ENCODE results near the gene PGAP1. TPM values are rescaled to one million over a fixed set of nuclear protein-coding genes. Genes with fewer than 3 reads are reported as not detected.

Gene PGAP1
- 10 to 100 TPM; 17.7 to 19.2 TPM for total RNA-seq

- Mint-ChIP-seq H3K4me3 (peak within 1 kb of the TSS; percentile 90), H3K36me3 (ENCODE audit: low read depth) (peaks cover 3% of the 10 kb centered on the region), H3K27me3 (no peaks in the 10 kb centered on the region), H3K9me3 (no peaks in the 10 kb centered on the region), H3K4me1 (ENCODE audit: low read depth) (peaks cover 30% of the 10 kb centered on the region), H3K27ac (peak within 1 kb of the TSS; percentile 99)
- DNase-seq (peak; percentile 94), ATAC-seq (peak; percentile 89)
- intact Hi-C loops (cut with micrococcal nuclease): loop anchor here (5.0 kb wide), 2 partner anchors 36 to 61 kb away; no protein-coding TSS in a partner anchor
- ChIA-PET CTCF (no interaction called here), POLR2A (interaction anchor here (0.6 to 2.3 kb wide), 19 partner anchors 8 to 751 kb away, joined by 3 to 14 read pairs (median 3); partner anchors contain the start of gene GTF3C3)
- no peak for TF ChIP-seq CTCF (IDR thresholded peaks at IDR 0.05)
Observed at GRCh38 chr2:196926562-196927375, at the start of gene PGAP1. TSS of gene PGAP1 (minus strand) at chr2:196926707. CDS start at chr2:196926616, 91 bp downstream.

- POLR2A ChIA-PET: interaction anchor here (1.0 kb wide), 1 partner anchor 15 kb away, joined by 4 read pairs; no protein-coding TSS in a partner anchor
- ATAC-seq (no peak), DNase-seq (no peak)
- Mint-ChIP-seq H3K4me3 (no peak overlapping the region), H3K9me3 (peaks cover 6% of the 10 kb centered on the region), H3K36me3 (ENCODE audit: low read depth) (no peaks in the 10 kb centered on the region), H3K27me3 (no peaks in the 10 kb centered on the region), H3K4me1 (ENCODE audit: low read depth) (peaks cover 16% of the 10 kb centered on the region), H3K27ac (no peak overlapping the region)
- intact Hi-C loops (cut with micrococcal nuclease): no loop called here
- CTCF ChIA-PET: no interaction called here
- no peak for TF ChIP-seq CTCF (IDR thresholded peaks at IDR 0.05)
Observed at GRCh38 chr2:196974970-196975369, 48.5 kb upstream of the PGAP1 start.

- ATAC-seq (peak; percentile 93), DNase-seq (peak; percentile 37)
- Mint-ChIP-seq H3K4me3 (no peak overlapping the region), H3K36me3 (ENCODE audit: low read depth) (no peaks in the 10 kb centered on the region), H3K9me3 (no peaks in the 10 kb centered on the region), H3K27ac (no peak overlapping the region), H3K4me1 (ENCODE audit: low read depth) (peaks cover 10% of the 10 kb centered on the region), H3K27me3 (no peaks in the 10 kb centered on the region)
- ChIA-PET POLR2A (interaction anchor here (0.6 to 1.0 kb wide), 3 partner anchors 9 to 44 kb away, joined by 3 to 4 read pairs (median 3); no protein-coding TSS in a partner anchor), CTCF (no interaction called here)
- intact Hi-C loops (cut with micrococcal nuclease): no loop called here
- TF ChIP-seq CTCF (IDR thresholded peaks at IDR 0.05): no peak
Observed at GRCh38 chr2:196971574-196972279, 45.2 kb upstream of the PGAP1 start.

- no peaks in the 10 kb centered on the region for H3K36me3 Mint-ChIP-seq (ENCODE audit: low read depth)
- no peak for TF ChIP-seq CTCF (IDR thresholded peaks at IDR 0.05)
- ChIA-PET POLR2A (no interaction called here), CTCF (interaction anchor here (0.9 to 1.6 kb wide), 2 partner anchors 8 to 41 kb away, joined by 5 to 6 read pairs; no protein-coding TSS in a partner anchor)
- H3K27ac Mint-ChIP-seq: no peak overlapping the region
- H3K4me3 Mint-ChIP-seq: no peak overlapping the region
- DNase-seq (no peak), ATAC-seq (no peak)
- H3K27me3 Mint-ChIP-seq: no peaks in the 10 kb centered on the region
- H3K9me3 Mint-ChIP-seq: no peaks in the 10 kb centered on the region
- intact Hi-C loops (cut with micrococcal nuclease): no loop called here
- peaks cover 9% of the 10 kb centered on the region for H3K4me1 Mint-ChIP-seq (ENCODE audit: low read depth)
Observed at GRCh38 chr2:196970099-196970498, 43.6 kb upstream of the PGAP1 start.

Data from activated CD8-positive, alpha-beta T cell treated with anti-CD3 and anti-CD28 coated beads for 36 hours (primary cell).